Erythroblast (primary cell): Measurements from ENCODE around the gene MDGA2.

Experiments used
- GATA1 ChIP-seq: IDR thresholded peaks from 2 replicates; pipeline ENCODE4 v1.6.1; 2011; ENCODE audit warnings: low read depth, mild to moderate bottlenecking, control low read depth, low read length, moderate library complexity
- POLR2A ChIP-seq: IDR thresholded peaks from 2 replicates; pipeline ENCODE4 v1.6.1; 2011; ENCODE audit warnings: mild to moderate bottlenecking, low read length

DNA sequence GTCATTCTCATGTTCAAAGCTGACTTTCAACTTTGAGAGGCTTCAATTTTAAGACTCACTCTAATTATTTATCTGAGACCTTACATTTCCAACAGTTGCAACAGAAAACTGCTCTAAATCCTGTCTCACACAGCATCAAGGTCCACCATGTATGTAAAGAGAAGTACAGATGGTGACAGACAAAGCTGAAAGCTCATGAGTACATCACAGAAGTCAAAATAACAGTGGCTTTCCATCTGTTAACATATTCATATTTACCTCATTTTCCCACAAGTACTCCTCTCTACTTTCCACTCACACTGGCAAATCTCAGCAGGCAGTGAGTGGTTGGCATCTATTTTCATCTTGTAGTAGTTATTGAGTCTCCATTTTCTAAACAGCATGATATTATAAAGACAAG lies 192.0 kb downstream of the MDGA2 start:
- TF ChIP-seq POLR2A (no peak), GATA1 (no peak)
